H1 (cell line): ENCODE measurements around the gene TGM4. TPM values are rescaled to one million over a fixed set of nuclear protein-coding genes. Genes with fewer than 3 reads are reported as not detected.

Experiments
- CBX5 ChIP-seq: fragments of 300-800, 300-1000 bp; sonication (generic); IDR thresholded peaks from 2 replicates; pipeline ENCODE4 v1.7.1; 2016; ENCODE audit warnings: antibody characterized with exemption, low read length, low read depth
- KDM1A ChIP-seq: fragments of 200-600, 300-600 bp; sonication (generic); IDR thresholded peaks from 2 replicates; pipeline ENCODE4 v1.7.1; 2016; ENCODE audit warnings: mild to moderate bottlenecking, low read length, borderline replicate concordance
- MAFK ChIP-seq: IDR thresholded peaks from 2 replicates; pipeline ENCODE4 v1.6.1; 2012; ENCODE audit warnings: low read depth, mild to moderate bottlenecking, improper control_type of control experiment, low read length
- polyA plus RNA-seq, 7 experiments: library from polyadenylated mRNA; depleted of rRNA in 3 of 7; stranded (reverse) in 5 of 7; unstranded in 2 of 7; fragments of >200 nt in 5 of 7; fragments of 200-250 nt in 2 of 7; gene quantifications; 1 replicate in 5 of 7; 2 replicates in 1 of 7; 4 replicates in 1 of 7; pipeline versions ENCODE4 v1.2.1 to v1.2.3, GENCODE V29; 2011 to 2013; ENCODE audit warnings: missing spikeins in 2 of 7, mixed read lengths in 2 of 7
- total RNA-seq: library from RNA; stranded (reverse); fragmentation: NEBNext Ultra II Directional; extraction: Animal tissue kit (Norgen Biotek cat#: 25700); gene quantifications from 2 replicates; pipeline ENCODE4 v1.2.1, GENCODE V29; 2021
- TF ChIP-seq, protein P1 (sequence below): IDR thresholded peaks from 2 replicates; pipeline ENCODE4 v1.6.1; 2012; ENCODE audit warnings: low read length, inconsistent platforms
- TF ChIP-seq, protein P2 (sequence below): IDR thresholded peaks from 2 replicates; pipeline ENCODE4 v1.6.1; 2011; ENCODE audit warnings: low read length, improper control_type of control experiment

TGM4 gene
- total and polyA plus RNA-seq, 2 of the 8 experiments (the other 6 are each of a cell fraction or from before 2014, with no cell fraction given), result 0.02 TPM; not detected in 1

DNA sequence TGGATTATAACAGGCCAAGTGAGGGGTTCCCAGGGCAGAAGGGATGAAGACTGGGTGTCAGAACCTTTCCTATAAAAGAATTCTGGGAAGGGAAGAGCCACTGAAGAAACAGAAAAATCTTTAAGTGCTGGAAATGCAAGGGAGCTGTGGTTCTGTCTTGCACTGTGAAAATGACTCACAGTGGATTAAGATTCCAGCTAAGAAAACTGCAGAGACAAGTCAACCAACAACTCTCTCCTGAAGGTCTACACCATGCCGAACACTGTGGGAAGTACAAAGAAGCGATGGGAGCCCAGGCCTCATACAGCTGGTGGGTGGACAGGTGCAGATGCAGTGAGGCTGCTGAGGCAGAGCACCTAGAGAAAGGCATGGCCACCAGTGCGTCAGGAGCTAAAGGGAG lies 73.8 kb downstream of the TGM4 start (continued):
- TF ChIP-seq MAFK, result no peak
- TF ChIP-seq CBX5, result no peak
- TF ChIP-seq, protein P1, sequence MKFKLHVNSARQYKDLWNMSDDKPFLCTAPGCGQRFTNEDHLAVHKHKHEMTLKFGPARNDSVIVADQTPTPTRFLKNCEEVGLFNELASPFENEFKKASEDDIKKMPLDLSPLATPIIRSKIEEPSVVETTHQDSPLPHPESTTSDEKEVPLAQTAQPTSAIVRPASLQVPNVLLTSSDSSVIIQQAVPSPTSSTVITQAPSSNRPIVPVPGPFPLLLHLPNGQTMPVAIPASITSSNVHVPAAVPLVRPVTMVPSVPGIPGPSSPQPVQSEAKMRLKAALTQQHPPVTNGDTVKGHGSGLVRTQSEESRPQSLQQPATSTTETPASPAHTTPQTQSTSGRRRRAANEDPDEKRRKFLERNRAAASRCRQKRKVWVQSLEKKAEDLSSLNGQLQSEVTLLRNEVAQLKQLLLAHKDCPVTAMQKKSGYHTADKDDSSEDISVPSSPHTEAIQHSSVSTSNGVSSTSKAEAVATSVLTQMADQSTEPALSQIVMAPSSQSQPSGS, result no peak
- TF ChIP-seq, protein P2, sequence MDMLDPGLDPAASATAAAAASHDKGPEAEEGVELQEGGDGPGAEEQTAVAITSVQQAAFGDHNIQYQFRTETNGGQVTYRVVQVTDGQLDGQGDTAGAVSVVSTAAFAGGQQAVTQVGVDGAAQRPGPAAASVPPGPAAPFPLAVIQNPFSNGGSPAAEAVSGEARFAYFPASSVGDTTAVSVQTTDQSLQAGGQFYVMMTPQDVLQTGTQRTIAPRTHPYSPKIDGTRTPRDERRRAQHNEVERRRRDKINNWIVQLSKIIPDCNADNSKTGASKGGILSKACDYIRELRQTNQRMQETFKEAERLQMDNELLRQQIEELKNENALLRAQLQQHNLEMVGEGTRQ, result no peak
- no peak for TF ChIP-seq KDM1A
- TF ChIP-seq, all 59 proteins: peak for 0
